Activated effector memory CD4-positive, alpha-beta T cell treated with Interleukin-2 at 50 U/mL for 16 hours (primary cell): Measurements from ENCODE around the gene PDSS2.
"Not testable (repeated sequence)": the region's sequence is repeated elsewhere in the genome, so short reads cannot be mapped to it uniquely, and the experiment has no call there.

Source experiments
- DNase-seq: peaks from one replicate; pipeline ENCODE4 v3.0.0-alpha.2; 2020

The PDSS2 gene

GRCh38 chr6:107459283-107460082, at the start of gene PDSS2:
PDSS2 (minus strand) TSS chr6:107459564; CDS start chr6:107459285, 279 bp downstream.
- DNase-seq, result peak; percentile 94

GRCh38 chr6:107506145-107506544, 46.8 kb upstream of the PDSS2 start:
- no peak for DNase-seq

GRCh38 chr6:107504270-107505026, 45.1 kb upstream of the PDSS2 start:
- DNase-seq, result no peak

GRCh38 chr6:107496892-107497684, 37.7 kb upstream of the PDSS2 start:
- DNase-seq, result no peak

- DNase-seq, result no peak
Observed at GRCh38 chr6:107495971-107496370, 36.6 kb upstream of the PDSS2 start.

- DNase-seq, result no peak
Observed at GRCh38 chr6:107495196-107495643, 35.9 kb upstream of the PDSS2 start.

- DNase-seq, result no peak
Observed at GRCh38 chr6:107493158-107494057, 34.0 kb upstream of the PDSS2 start.

GRCh38 chr6:107491760-107492660, 32.6 kb upstream of the PDSS2 start:
- no peak for DNase-seq

- DNase-seq, result no peak
Observed at GRCh38 chr6:107491138-107491609, 31.8 kb upstream of the PDSS2 start.

- no peak for DNase-seq
Observed at GRCh38 chr6:107490566-107491137, 31.3 kb upstream of the PDSS2 start.

GRCh38 chr6:107489636-107490565, 30.5 kb upstream of the PDSS2 start, which contains the start of gene SOBP:
SOBP (plus strand) TSS chr6:107490117; CDS start chr6:107490617, 500 bp downstream.
- DNase-seq, result peak; percentile 15

GRCh38 chr6:107488875-107489635, 29.7 kb upstream of the PDSS2 start:
- no peak for DNase-seq

GRCh38 chr6:107488174-107488874, 29.0 kb upstream of the PDSS2 start:
- no peak for DNase-seq

GRCh38 chr6:107485157-107485556, 25.8 kb upstream of the PDSS2 start:
- no peak for DNase-seq

GRCh38 chr6:107479089-107479690, 19.8 kb upstream of the PDSS2 start:
- DNase-seq, result no peak

GRCh38 chr6:107475826-107476225, 16.5 kb upstream of the PDSS2 start:
- DNase-seq, result not testable (repeated sequence)

- DNase-seq, result not testable (repeated sequence)
Observed at GRCh38 chr6:107475360-107475759, 16.0 kb upstream of the PDSS2 start.
